NCI-H526 treated with DMSO at 0.1 percent for 48 hours (cell line): ENCODE results near the gene UBE2O.

Source experiments
- DNase-seq: peaks from one replicate; lab custom pipeline; 2025; lab: John Stamatoyannopoulos, UW

The UBE2O gene

GRCh38 chr17:76452660-76453430 lies at the start of gene UBE2O:
TSS of gene UBE2O (minus strand) at chr17:76453152. CDS start at chr17:76453141, 11 bp downstream.
- peak; percentile 75 for DNase-seq

- no peak for DNase-seq
Measured at GRCh38 chr17:76501827-76502307, 48.9 kb upstream of the UBE2O start.

DNA sequence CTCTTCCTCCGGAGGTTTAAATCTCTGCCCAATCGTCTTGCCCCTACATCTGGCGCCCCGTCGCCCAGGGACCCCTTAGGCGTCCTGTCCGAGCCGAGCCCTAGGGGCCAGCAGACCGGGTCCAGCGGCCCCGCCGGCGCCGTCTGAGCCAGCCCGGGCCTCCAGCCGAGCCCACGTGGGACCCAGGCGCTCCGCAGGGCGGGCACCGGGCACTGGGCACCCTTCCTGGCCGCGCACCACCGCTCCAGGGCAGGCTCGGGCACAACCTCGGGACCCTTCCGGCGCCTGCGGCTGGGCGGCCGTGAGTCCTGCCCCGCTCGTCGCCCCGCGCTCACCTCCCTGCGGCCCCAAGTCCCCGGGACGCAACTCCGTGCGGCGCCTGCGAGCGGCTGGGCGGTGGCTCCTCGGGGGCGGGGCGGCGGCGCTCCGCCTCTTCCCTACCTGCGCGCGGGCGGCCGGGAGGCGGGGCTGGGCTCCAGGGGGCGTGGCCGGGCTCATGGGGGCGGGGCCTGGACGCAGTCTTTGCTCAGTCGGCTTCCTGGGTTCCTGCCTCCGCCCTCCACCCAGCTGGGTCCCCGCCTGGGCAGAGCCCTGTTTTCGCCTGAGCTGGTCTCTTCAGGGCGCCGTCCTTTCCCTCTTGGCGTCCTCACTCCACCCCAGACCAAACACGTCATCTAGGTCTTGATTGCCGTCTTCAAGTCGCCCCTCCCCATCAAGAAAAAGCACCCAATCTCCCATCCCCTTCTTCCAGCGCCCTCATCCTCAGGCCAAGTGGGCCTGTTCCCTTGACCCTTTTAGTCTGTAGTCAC lies 48.3 kb upstream of the UBE2O start, which contains the start of gene RHBDF2:
TSS of gene RHBDF2 (minus strand) at position 406 of the 809 bp plus-strand sequence. CDS start 19,899 bp downstream, outside the sequence.
- peak; percentile 50 for DNase-seq

DNA sequence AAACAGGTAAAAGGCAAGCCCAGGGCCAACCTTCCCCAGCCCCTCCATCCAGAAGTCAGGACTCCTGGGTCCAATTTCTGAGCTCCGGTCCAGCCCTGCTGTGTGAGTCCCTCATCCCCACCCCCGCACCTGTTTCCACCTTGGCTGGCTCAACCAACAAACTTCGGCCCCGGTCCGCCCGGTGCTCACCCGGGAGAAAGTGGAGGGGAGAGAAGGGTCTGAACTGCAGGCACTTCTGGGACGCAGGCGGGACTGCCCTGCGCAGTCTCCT lies 47.7 kb upstream of the UBE2O start:
- no peak for DNase-seq

- DNase-seq, result no peak
Measured at GRCh38 chr17:76500074-76500746, 47.3 kb upstream of the UBE2O start.

DNA sequence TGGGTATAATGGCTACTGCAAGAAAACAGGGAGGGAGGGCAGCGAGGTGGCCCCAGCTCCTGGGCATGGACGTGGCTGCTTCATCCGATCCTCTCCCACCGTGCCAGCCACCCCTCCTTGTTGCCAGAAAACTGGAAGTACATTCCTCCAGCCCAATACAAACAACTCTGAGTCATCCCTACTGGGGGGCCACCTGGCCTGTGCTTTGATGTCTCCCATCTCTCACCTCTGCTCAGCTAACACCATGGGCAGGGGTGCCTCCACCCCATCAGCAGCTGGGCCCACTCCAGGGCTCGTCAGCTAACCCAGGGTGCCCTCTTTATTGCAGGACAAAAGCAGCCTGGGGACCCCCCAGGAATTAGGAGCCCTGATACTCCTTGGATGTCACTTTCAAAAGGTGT lies 46.3 kb upstream of the UBE2O start:
- DNase-seq, result no peak

DNA sequence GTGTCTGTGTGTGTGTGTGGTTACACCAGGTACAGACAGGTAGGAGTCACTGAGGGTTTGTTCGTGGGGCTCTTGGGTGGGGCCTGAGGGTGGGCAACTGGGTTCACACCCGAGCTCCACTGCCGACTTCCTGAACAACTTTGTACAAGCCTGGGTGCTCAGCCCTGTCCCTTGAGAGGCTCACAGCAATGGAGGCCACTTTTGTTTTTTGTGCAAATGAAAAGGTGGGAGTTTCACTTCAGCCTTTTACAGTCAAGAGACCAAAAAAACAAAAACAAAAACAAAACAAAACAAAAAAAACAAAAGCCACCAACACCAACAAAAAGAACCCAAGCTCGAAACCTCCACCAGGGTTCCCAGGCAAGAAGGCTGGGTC lies 45.9 kb upstream of the UBE2O start:
- no peak for DNase-seq

DNA sequence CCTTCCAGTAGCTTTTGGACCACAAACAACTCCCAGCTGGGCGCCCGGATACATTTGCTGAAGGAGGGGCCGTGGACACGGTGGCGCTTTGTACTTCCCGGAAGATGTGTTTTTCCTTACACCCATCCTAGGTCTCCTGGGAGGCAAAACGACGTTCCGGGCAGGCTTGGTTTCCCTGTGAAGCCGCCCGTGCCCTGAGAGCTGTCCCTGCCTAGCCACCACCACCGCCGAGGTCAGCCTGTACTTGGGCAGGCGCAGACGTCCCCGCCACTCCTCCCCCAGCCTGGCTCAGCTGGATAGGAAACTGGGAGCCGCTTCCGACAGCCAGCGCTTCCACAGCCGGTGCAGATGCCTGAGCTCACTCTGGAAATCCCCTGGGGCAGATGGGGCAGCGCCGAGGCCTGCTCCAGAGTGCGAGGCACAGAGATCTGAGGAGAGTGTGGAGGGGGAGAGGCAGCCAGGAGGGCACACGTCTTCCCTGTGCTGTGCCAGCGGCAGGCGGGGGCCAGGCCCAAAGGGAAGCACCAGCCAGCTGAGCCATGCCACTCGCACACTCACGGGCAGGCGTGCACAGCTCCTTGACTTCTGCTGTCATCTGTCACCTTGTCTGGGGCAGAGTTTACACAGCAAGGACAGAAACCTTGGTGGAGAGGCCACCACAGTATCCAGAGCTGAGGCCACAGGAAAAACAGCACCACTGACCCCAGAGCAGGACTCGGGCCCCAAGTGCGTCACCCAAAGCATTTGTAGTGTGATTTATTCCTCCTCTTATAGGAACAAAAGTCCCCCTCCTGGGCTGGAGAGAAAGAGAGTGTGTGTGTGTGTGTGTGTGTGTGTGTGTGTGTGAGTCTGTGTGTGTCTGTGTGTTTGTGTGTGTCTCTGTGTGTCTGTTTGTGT lies 45.3 kb upstream of the UBE2O start:
- DNase-seq, result peak; percentile 67

GRCh38 chr17:76497699-76497978 lies 44.7 kb upstream of the UBE2O start:
- DNase-seq, result no peak

DNA sequence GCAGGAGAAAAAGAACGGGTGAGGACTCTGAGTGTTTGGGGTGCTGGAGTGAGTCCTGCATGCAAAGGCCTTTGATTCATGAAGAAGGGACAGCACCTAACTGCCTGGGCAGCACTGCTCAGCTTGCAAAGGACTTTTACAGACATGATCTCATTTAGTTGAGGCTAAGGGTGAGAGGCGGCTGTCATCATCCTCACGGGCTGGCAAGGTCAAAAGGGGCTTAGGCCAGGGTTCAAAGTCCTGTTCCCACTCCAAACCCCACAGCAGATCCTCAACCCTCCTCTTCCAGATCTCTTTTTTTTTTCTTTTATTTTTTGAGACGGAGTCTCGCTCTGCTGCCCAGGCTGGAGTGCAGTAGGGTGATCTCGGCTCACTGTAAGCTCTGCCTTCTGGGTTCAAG lies 43.5 kb upstream of the UBE2O start:
- no peak for DNase-seq

DNA sequence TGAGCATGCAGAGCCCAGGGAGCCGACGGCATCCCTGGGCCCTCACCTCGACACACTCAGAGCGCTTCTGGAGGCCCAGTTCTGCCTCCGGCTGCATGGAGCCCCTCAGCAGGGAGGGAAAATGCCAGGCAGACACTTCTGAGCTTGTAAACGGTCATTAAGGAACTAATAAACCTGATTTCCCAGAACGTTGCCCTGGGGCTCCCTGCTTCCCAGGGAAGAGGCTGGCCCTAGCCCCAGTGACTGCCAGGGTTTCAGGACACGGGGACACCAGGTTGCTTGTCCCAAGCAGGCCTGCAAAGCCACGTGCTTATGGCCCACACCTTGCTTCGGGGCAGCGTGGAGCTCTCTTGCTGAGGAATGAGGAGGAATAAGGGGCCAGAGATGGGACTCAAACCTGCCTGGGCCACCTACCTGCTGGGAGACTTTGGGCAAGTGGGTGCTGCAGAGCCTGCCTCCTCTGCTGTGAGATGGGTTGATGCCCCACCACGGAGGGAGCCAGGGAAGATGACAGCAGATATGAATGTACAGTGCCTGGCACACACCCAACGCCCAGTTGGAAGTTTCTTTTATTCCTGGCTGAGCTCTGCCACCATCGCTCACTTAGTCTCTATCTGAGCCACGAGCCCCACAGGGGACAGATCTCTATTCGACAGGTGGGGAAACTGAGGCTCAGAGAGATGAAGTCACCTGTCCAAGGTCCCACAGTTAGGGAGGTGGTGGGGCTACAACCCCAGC lies 42.9 kb upstream of the UBE2O start:
- no peak for DNase-seq

DNA sequence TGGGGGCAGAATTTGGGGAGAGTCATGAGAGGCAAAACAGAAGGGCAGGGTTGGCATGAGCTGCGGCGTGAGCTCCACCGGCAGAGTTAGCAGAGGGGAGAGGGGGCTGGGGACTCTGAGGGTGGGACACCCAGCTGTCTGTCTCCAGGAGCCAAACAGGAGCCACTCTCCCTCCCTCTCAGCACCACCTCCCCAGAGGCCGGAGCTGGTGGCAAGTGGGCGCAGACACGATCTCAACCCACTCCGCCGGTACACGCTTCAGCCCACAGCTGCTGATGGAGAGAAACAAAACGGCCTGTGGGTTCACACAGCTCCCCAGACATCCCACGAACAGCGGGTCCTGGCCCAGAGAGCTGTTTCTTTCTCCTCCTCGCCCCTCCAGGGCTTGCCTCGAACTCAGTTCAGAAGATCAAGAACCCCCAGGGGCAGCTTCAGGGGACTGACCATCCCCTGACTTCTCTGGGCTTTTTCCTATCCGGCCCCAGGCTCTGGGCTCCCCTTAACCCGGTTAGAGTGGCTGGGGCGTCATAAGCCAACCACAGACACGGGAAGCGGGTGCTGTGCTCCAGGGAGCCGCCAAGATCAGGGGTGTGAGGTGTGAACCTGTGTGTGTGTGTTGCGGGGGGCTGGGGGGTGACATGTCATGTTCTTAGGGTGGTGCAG lies 40.7 kb upstream of the UBE2O start:
- no peak for DNase-seq

- DNase-seq, result no peak
Measured at GRCh38 chr17:76492989-76493501, 40.1 kb upstream of the UBE2O start.

DNA sequence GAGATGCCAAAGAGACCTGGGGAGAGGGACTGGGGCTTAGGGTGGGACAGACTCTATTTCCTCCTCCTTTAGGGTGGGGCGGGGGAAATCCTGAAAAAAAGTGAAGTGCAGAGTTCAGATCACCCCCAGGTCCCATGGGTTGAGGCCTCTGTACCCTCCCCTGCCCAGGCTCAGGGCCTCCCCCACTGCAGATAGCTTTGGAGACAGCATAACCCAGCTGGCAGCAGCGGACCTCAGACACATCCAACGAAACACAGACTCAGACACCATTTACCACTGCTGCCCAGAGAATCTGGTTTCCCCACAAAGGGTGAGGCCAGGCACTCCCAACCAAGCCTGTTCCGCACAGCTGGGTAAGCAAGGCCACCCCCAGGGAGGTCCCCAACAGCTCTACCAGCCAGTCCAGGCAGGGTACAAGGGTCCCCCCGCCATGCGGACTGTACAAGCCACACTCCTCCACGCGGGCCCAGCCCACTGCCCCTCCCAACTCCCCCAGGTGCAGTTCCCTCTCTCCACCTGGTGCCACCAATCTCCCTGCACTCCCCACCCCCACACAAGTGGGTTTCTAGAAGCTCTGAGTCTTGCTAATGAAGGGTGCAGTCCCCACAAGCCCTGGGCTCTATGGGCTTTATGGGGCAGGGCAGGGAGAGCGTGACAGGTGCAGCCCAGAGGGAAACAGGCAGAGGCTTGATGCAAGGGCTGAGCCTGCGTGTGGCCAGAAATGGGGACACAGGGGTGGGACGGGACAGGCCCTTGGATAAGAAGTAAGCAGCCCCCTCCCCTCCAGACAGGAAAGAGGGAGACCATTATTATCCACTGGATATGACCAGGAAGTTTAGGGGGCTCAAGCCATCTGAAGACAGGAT lies 39.4 kb upstream of the UBE2O start:
- no peak for DNase-seq

DNA sequence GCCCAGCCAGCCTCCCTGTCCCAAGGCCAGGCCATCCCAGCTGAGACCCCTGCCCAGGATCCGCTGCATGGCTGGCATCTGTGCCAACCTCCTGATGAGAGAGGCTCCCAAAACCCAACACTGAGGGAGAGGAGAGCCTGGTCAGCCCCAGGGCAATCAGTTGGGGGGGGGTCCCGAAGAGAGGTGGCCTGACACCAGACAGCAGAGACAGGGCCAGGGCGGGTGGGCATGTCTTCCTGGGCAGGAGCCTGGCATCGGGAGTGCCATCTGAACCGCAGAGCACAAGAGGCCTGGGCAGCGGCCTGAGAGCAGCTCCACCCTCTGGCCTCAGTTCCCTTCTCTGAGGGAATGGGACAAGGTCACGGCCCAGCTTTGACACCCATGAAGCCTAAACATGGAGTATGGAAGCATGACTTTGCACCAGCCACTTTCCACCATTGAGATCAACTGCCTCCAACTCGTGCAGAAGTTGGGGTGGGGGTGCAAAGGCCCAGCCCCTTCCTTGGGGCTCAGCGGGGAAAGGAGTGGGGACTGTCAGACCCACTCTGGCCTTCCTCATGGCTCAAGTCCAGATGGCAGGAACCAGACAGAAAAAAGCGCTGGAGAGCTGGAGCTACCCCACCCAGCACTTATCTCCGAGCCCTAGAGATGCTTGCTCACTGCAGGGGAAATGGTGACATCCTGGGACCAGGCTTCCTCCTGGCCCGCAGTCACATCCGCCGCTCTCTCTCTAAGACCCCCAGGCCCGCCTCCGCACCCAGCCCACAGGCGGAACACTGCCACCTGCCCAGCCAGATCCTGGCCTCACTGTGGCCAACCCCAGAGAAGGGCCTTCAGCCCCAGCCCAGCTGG lies 38.5 kb upstream of the UBE2O start:
- DNase-seq, result no peak

GRCh38 chr17:76490112-76490710 lies 37.3 kb upstream of the UBE2O start:
- no peak for DNase-seq

DNA sequence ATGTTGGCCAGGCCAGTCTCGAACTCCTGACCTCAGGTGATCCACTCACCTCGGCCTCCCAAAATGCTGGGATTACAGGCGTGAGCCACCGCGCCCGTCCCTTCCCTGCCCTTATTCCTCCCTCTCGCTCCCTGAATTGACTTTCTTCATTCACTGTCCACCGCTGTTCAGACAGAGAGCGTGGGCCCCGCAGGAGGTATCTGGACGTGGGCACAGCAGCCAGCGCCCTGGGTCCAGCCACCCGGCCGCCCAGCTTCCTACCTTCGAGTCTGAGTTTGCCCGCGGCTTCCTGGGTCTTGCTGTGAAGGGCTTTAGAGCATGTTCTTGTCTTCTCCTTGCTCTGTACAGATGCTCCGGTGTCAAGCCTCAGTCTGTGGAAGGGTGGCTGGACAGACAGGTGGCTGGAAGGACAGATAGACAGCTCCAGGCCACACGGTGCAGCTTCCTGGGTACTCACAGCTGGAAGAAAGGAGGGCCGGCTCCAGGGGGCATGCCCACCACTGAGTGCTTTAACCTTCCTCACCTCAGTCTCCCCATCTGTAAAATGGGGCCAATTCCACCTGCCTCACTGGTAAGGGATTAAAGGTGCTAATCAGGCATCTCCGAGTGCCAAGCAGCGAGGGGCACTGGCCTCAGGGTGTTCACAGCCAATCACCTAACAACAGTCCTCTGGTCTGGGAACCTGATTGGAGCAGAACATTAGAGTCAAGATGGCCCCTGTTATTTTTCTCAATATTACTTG lies 34.7 kb upstream of the UBE2O start:
- DNase-seq, result no peak
